GM18858 (cell line): Measurements from ENCODE around the gene DMRTB1.

Experiments used
- ATAC-seq: cut with Tn5 transposase; IDR thresholded peaks from one replicate; pipeline ENCODE4 v1.9.1; 2021; ENCODE audit not compliant: unreplicated experiment

The DMRTB1 gene

GRCh38 chr1:53459321-53460175, at the start of gene DMRTB1:
DMRTB1 (plus strand) TSS chr1:53459399; CDS start chr1:53459454, 55 bp downstream.
- ATAC-seq, result no peak

GRCh38 chr1:53409695-53410094, 49.5 kb upstream of the DMRTB1 start:
- no peak for ATAC-seq

GRCh38 chr1:53410100-53410541, 49.1 kb upstream of the DMRTB1 start:
- ATAC-seq, result no peak

GRCh38 chr1:53410701-53411100, 48.5 kb upstream of the DMRTB1 start:
- no peak for ATAC-seq

DNA sequence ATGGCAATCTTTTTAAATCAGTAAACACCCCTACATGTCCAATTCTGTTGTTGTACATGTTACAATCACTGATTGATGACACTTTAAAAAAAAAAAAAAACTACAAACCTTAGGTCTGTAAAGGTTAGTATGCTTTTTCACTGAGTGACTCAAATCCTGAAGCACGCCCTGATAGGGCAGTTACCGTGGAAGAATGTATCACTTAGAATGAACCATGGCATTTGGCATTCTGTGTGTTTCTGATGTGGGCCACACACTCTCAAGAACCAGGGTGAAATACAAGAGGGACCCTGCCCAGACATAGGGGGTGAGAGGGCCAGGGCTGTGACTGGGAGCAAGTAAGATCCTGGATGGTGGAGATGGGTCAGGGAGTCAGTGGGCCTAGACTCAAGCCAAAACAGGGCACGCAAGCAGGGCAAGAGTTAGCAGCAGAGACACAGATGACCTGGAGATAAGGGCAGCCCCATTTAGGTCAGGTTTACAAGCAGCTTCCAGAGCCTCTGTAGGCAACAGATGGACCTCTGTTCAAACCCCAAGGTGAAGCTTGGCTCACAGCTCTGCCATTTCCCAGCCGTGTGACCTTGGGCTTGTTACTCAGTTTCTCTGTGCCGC, 47.6 kb upstream of the DMRTB1 start:
- ATAC-seq, result no peak

DNA sequence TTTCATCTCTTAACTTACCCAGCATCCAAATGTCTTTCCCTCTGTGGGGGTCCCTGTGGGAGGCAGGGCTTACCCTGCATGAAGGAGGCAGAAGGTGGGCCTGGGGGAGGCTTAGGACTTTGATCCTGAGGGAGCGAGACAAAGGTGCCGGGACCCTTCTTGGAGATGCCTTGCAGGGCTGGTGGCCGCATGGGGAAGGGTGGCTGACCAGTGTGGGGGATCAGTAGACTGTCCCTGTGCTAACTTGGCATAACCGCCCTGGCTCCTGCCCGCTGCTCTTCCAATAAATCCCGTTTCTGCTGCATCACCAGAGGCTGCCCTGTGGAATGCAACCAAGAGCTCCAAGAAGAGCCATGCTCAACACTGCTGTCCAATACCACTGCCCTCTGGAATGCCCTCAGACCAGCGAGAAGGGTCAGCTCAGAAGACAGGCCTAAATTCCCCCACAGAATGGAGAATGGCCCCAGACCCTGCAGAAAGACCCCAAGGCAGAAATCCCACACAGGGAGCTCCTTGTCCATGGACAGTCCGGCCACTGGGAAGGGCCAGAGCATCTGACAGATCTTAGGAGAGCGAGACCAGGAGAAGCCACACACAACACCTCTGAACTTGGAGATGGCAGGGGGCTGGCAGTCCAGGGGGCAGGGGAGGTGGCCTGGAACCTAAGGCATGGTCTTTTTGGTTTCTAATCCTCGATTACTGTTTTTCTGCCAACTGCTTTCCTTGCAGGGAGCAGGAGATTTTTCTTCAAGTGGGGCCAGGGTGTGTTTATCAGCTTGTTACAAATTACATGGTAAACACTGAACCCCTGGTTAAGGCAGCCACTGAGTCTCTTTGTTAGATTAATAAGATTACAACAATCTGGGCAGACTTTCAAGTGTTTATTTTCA, 46.7 kb upstream of the DMRTB1 start:
- no peak for ATAC-seq

DNA sequence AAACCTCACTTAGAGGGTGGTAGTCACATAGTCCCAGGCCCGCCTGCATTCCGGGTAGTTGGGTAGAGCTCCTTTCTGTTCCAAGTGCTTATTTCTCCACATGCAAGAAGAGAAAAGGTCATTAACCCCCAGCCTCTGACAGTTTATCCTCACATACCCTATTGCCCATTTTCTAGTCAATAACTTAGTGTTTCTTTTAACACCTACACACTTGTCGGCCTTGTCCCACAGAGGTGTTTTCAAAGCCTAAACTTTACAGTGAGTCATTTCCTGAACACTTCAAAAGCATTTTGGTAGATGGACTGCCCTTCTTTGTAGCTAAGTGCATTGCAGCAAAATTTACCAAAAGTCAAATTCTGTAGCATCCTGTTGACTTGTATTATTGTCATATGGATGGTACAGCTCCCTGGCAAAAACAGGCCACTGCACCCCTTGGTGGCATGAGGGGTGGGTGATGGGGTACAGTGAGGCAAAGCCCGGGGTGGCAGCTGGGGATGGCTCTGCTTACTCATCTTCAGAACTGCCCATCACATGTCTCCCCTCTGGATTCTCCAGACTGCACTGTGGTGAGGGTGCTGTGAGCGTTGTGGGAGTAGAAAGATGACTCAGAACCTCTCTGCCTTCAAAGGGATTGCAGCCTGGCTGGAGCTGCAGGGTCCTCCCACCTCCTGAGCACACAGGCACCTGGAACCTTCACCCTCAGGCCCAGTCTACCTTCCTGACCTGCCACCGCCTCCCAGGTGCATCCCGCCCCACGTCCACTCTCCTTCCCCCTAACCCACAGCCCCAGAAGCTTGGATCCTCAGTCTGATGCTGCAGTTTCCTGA, 45.8 kb upstream of the DMRTB1 start:
- no peak for ATAC-seq

DNA sequence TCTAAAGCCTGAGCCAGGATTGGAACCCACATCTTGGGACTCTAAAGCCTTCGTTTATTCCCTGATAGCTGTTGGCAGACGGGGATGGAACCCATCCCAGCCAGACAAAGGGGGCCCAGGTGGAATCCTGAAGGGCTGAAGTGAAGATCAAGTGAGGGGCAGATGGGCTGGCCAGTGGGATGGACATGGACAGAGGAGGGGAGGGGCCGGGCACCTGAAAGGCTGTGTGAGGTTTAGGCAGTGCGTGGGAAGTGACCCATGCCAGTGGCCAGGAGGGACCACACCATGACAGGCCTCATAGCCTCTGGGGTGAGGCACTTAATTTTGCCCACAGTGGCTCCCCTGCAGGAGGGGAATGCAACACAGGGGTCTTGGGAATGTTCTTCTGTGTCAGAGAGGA, 44.6 kb upstream of the DMRTB1 start:
- no peak for ATAC-seq

GRCh38 chr1:53415432-53415831, 43.8 kb upstream of the DMRTB1 start:
- ATAC-seq, result no peak

GRCh38 chr1:53416269-53416813, 42.9 kb upstream of the DMRTB1 start:
- ATAC-seq, result no peak

- no peak for ATAC-seq
These were observed 42.1 kb upstream of the DMRTB1 start for GRCh38 chr1:53417074-53417511.

GRCh38 chr1:53419034-53419433, 40.2 kb upstream of the DMRTB1 start:
- ATAC-seq, result no peak

- ATAC-seq, result no peak
These were observed 38.9 kb upstream of the DMRTB1 start for GRCh38 chr1:53420341-53420740.

DNA sequence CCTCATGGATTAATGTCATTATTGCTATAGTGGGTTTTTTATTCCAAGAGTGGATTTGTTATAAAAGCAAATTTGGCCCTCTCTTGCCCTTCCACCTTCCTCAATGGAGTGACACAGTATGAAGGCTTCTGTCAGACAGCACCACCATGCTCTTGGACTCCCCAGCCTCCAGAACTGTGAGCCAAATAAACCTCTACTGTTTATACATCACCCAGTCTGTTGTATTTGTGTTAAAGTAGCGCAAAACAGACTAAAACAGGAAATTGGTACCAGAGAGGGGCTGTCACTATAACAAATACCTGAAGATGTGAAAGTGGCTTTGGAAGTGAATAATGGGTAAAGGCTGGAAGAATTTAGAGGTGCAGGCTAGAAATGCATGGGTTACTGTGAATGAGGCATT, 38.0 kb upstream of the DMRTB1 start:
- no peak for ATAC-seq

DNA sequence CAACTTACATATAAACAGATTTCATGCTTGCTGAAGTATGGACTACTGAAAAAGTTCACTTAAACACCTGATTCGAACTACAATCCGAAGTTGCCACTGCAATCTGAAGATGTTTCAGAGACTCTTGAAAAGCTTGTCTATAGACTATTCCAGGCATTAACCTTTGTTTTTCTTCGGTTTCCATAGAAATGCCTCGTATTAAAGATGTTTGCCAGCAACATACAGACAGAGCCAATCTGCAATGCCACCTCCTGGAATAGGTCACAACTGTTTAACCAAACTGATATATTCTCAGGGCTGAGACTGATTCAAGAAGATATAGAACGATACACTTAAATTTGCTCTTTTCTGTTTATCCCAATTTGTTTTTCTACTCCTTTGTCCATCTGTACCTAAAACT, 28.9 kb upstream of the DMRTB1 start:
- ATAC-seq, result no peak

- ATAC-seq, result no peak
These were observed 28.4 kb upstream of the DMRTB1 start for GRCh38 chr1:53430779-53431178.

- ATAC-seq, result no peak
These were observed 28.0 kb upstream of the DMRTB1 start for GRCh38 chr1:53431244-53431643.

DNA sequence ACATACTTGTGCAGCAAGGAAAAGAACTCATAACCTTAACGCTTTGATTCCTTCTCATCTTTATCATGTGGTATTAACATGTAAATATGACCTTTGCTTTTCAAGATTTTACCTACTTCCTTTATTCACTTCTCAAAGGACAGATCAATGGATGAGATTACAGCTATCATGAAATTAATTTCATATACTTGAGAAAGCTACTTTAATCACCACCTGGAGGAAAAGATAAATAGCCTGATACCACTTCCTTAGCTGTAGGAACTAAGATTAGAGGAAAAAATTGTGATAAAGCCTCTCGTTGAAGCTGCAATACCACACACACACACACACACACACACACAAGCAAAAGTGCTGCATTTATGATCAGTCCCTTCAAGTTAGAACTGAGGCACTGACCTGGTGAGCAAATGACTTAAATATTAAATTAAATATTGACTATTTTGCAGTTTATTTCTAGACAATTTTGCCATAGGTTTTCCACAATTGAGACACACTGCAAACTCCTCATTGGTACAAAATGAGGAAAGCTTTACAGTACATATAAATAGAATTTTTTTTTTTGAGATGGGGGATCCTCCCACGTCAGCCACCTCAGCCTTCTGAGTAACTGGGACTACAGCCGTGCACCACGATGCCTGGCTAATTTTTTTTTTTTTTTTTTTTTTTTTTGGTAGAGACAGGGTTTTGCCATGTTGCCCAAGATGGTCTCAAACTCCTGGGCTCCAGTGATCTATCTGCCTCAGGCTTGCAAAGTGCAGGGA, 27.2 kb upstream of the DMRTB1 start:
- ATAC-seq, result no peak

GRCh38 chr1:53432611-53433010, 26.6 kb upstream of the DMRTB1 start:
- ATAC-seq, result no peak
